GM12878 (cell line): ENCODE results near the gene ARL4D. TPM values are rescaled to one million over a fixed set of nuclear protein-coding genes. Genes with fewer than 3 reads are reported as not detected.

Experiments used
- ATAC-seq: fragments of 200-7000 bp; cut with Tn5 transposase; 3 replicates; pipeline ENCODE4 v1.9.1; 2020; ENCODE audit warnings: mild to moderate bottlenecking, moderate library complexity
- BruUV-seq: library from RNA; stranded (reverse); fragments of 400-500 nt; replicated peaks from 2 replicates; lab custom pipeline; 2021; lab: Mats Ljungman, UMichigan
- CTCF ChIA-PET: fragments of 300-600 bp; sonication (Branson Sonifier 250); formaldehyde crosslinking; extraction: SDS; loops from one replicate; lab custom pipeline; 2021; ENCODE audit warnings: inconsistent platforms; lab: Yijun Ruan, JAX
- POLR2A ChIA-PET: fragments of 350-600 bp; formaldehyde crosslinking; extraction: SDS; loops from one replicate; lab custom pipeline; 2021; ENCODE audit warnings: inconsistent platforms; lab: Charles Lee
- RAD21 ChIA-PET: fragments of 300-600 bp; sonication (Branson Sonifier 250); formaldehyde crosslinking; loops from one replicate; lab custom pipeline; 2023; ENCODE audit warnings: antibody characterized with exemption; ENCODE audit not compliant: unreplicated experiment; lab: Charles Lee
- SMC1A ChIA-PET: fragments of 300-600 bp; sonication (Branson Sonifier 250); formaldehyde crosslinking; loops from one replicate; lab custom pipeline; 2023; ENCODE audit not compliant: unreplicated experiment, uncharacterized antibody; lab: Charles Lee
- DNase-seq: peaks from one replicate; pipeline ENCODE4 v3.0.0-alpha.2; 2011; ENCODE audit warnings: low read depth, low spot score
- FAIRE-seq: peaks from 3 replicates; lab custom pipeline; 2011; peaks lifted over from hg19 to GRCh38; lab: Jason Lieb, UNC
- H2AFZ ChIP-seq: 2 replicates; pipeline ENCODE4 v1.6.0; 2011; ENCODE audit warnings: low read depth, low read length, control low read depth; ENCODE audit not compliant: control insufficient read depth
- H3K27ac ChIP-seq: 2 replicates; pipeline ENCODE4 v1.5.1; 2011; ENCODE audit warnings: control low read depth; ENCODE audit not compliant: control insufficient read depth, insufficient read depth
- H3K27me3 ChIP-seq, 2 experiments: replicated peaks in 1 of 2; 2 replicates each; pipeline versions ENCODE4 v1.6.0 to v1.6.1; 2011; ENCODE audit warnings: low read length in 1 of 2; ENCODE audit not compliant: control insufficient read depth in 2 of 2, insufficient read depth in 2 of 2
- H3K36me3 ChIP-seq, 2 experiments: 2 replicates each; pipeline ENCODE4 v1.5.1; 2011; ENCODE audit warnings: low read length in 1 of 2; ENCODE audit not compliant: control insufficient read depth in 2 of 2, insufficient read depth in 2 of 2
- H3K4me1 ChIP-seq: 2 replicates; pipeline ENCODE4 v1.6.1; 2011; ENCODE audit warnings: mild to moderate bottlenecking, low read length, moderate library complexity, mixed read lengths; ENCODE audit not compliant: control insufficient read depth, insufficient read depth
- H3K4me2 ChIP-seq: 2 replicates; pipeline ENCODE4 v1.6.0; 2011; ENCODE audit warnings: control low read depth; ENCODE audit not compliant: control insufficient read depth, insufficient read depth
- H3K4me3 ChIP-seq: fragments of 200-600 bp; sonication (generic); 2 replicates; pipeline ENCODE4 v1.5.1; 2016
- H3K79me2 ChIP-seq: 2 replicates; pipeline ENCODE4 v1.6.0; 2011; ENCODE audit warnings: low read length; ENCODE audit not compliant: control insufficient read depth, insufficient read depth
- H3K9ac ChIP-seq: 2 replicates; pipeline ENCODE4 v1.8.0; 2011; ENCODE audit warnings: low read length, control low read depth, mixed read lengths; ENCODE audit not compliant: control insufficient read depth, insufficient read depth
- H3K9me3 ChIP-seq: replicated peaks from 3 replicates; pipeline ENCODE4 v1.5.1; 2011; ENCODE audit warnings: mild to moderate bottlenecking, low read length; ENCODE audit not compliant: control insufficient read depth, insufficient read depth
- H4K20me1 ChIP-seq: 2 replicates; pipeline ENCODE4 v1.6.0; 2011; ENCODE audit not compliant: control insufficient read depth, insufficient read depth
- CHD4 ChIP-seq: fragments of 200-600 bp; sonication (generic); IDR thresholded peaks from 2 replicates; pipeline ENCODE4 v1.6.1; 2016; ENCODE audit warnings: mild to moderate bottlenecking
- HCFC1 ChIP-seq: fragments of 150-350 bp; IDR thresholded peaks from 2 replicates; pipeline ENCODE4 v1.6.1; 2014; ENCODE audit warnings: low read length
- HDAC6 ChIP-seq: fragments of 200-600 bp; sonication (generic); IDR thresholded peaks from one replicate; pipeline ENCODE4 v1.8.0; 2017; ENCODE audit warnings: antibody characterized with exemption; ENCODE audit not compliant: unreplicated experiment
- KDM1A ChIP-seq: fragments of 200-600 bp; sonication (generic); IDR thresholded peaks from 2 replicates; pipeline ENCODE4 v1.6.1; 2016; ENCODE audit warnings: borderline replicate concordance
- MYC ChIP-seq: IDR thresholded peaks from 2 replicates; pipeline ENCODE4 v1.6.1; 2011; ENCODE audit warnings: mild to moderate bottlenecking, low read length, moderate library complexity, inconsistent platforms; ENCODE audit not compliant: insufficient read depth, insufficient replicate concordance, insufficient read length, severe bottlenecking
- POLR2A ChIP-seq: IDR thresholded peaks from 2 replicates; pipeline ENCODE4 v1.6.1; 2011; ENCODE audit warnings: low read depth, mild to moderate bottlenecking, low read length
- SMAD1 ChIP-seq: fragments of 450-650 bp; IDR thresholded peaks from 2 replicates; pipeline ENCODE4 v1.6.1; 2018; ENCODE audit warnings: mild to moderate bottlenecking, low read depth; ENCODE audit not compliant: partially characterized antibody
- SPI1 ChIP-seq: IDR thresholded peaks from 2 replicates; pipeline ENCODE4 v1.6.1; 2011; ENCODE audit warnings: low read depth, mild to moderate bottlenecking, low read length, moderate library complexity, borderline replicate concordance; ENCODE audit not compliant: insufficient read depth
- STAT1 ChIP-seq: fragments of 450-650 bp; conservative IDR thresholded peaks from 2 replicates; pipeline ENCODE4 v1.6.1; 2014; ENCODE audit warnings: antibody characterized with exemption, mild to moderate bottlenecking
- STAT3 ChIP-seq: IDR thresholded peaks from 2 replicates; pipeline ENCODE4 v1.6.1; 2011; ENCODE audit warnings: low read depth, low read length, improper control_type of control experiment
- ZNF207 ChIP-seq: fragments of 450-650 bp; IDR thresholded peaks from 2 replicates; pipeline ENCODE4 v1.6.1; 2014; ENCODE audit warnings: antibody characterized with exemption, mild to moderate bottlenecking, borderline replicate concordance
- ZZZ3 ChIP-seq: IDR thresholded peaks from 2 replicates; pipeline ENCODE4 v1.6.1; 2011; ENCODE audit warnings: low read depth; ENCODE audit not compliant: control insufficient read depth, insufficient read length
- WGBS: methylation state at CpG from one replicate; pipeline ENCODE4 v1.1.6; 2016; ENCODE audit warnings: low lambda C conversion rate; ENCODE audit not compliant: insufficient replicate concordance, insufficient coverage; ENCODE audit errors: missing lambda C conversion rate; 5-methylcytosine and 5-hydroxymethylcytosine counted together
- in situ Hi-C: fragments of 300-500 bp; cut with MboI; formaldehyde crosslinking; loops from 9 replicates; pipeline ENCODE4 v1.14.3; 2018; ENCODE audit warnings: mixed read lengths
- intact Hi-C: fragments of 100-400 bp; cut with micrococcal nuclease; formaldehyde crosslinking; loops from one replicate; pipeline ENCODE4 v1.14.2; 2022; ENCODE audit not compliant: unreplicated experiment
- polyA plus RNA-seq, 11 experiments: library from polyadenylated mRNA; depleted of rRNA in 4 of 11; unstranded in 6 of 11; stranded (reverse) in 5 of 11; fragments of >200 nt; fragmentation: Nextera tagmentation in 4 of 11; fragmentation: Illumina TruSeq in 1 of 11; extraction: Ambion mirVana in 4 of 11; extraction: Trizol in 1 of 11; gene quantifications; 1 replicate in 1 of 11; 2 replicates in 10 of 11; pipeline versions ENCODE4 v1.2.1 to v1.2.3, GENCODE V29; 2011 to 2016; ENCODE audit warnings: inconsistent platforms in 2 of 11, missing spikeins in 2 of 11, low read depth in 1 of 11
- total RNA-seq, 4 experiments: library from RNA; depleted of rRNA in 3 of 4; stranded (reverse); fragments of >200 nt in 3 of 4; fragmentation: Illumina TruSeq in 1 of 4; extraction: Trizol in 1 of 4; gene quantifications; 2 replicates each; pipeline versions ENCODE4 v1.2.1 to v1.2.3, GENCODE V29; 2013 to 2021
- TF ChIP-seq, protein P1 (sequence below): fragments of 450-650 bp; IDR thresholded peaks from 2 replicates; pipeline ENCODE4 v1.6.1; 2016; ENCODE audit warnings: mild to moderate bottlenecking, moderate library complexity, borderline replicate concordance
- TF ChIP-seq, protein P2 (sequence below): fragments of 450-650 bp; IDR thresholded peaks from 2 replicates; pipeline ENCODE4 v1.6.1; 2017; ENCODE audit warnings: mild to moderate bottlenecking, moderate library complexity

Gene ARL4D
- total and polyA plus RNA-seq, 10 of the 15 experiments (the other 5 are each of a cell fraction or from before 2014, with no cell fraction given): 0.10 to 1.5 (median 0.75) TPM

DNA sequence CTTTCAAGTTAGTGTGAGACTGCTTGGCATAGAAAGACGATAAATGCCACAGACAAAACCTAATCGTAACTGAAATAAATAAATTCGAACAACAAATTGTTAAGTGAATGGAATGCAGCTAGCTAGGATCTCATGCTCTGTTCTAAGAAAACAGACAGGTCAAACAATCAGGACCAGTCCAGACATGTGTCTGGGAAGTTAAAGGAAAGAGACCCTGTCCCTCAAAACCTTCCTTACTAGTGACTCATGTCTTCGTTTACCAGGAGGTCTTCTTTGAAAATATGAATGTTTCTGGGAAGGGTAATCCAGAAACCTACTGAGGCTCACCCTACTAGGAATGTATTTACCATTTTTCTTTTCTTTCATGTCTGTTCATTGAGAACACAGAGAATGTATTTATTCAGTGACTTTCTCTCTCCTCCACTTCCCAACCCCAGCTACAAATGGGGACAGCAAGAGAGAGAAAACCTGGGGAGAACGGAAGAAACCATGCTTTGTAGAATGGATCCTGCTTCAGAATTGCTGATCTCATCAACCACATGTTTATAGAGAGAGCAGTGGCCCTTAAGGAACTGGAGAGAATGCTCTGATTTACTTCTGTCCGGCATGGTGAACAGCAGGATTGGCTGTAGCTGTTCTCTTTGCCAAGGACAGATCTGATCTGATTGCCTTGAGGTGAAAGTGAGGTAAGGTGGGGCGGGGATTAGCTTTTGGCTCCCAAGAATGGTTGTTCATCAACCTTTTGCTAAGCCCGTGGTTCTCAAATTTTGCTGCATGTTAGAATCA is 45.6 kb downstream of the ARL4D start:
- no peak overlapping the region for H3K27ac ChIP-seq
- no peak overlapping the region for H2AFZ ChIP-seq
- H4K20me1 ChIP-seq: no peaks in the 10 kb centered on the region
- intact Hi-C loops (no loop called here), in situ Hi-C loops (no loop called here)
- no peaks in the 10 kb centered on the region for H3K79me2 ChIP-seq
- CTCF ChIA-PET: no interaction called here
- no peak overlapping the region for H3K4me3 ChIP-seq
- RAD21 ChIA-PET: no interaction called here
- no peak overlapping the region for H3K4me2 ChIP-seq
- ATAC-seq (no peak), DNase-seq (no peak), FAIRE-seq (no peak)
- 30% methylated on average over 8 of the region's 8 CpGs for WGBS
- H3K9me3 ChIP-seq: no peaks in the 10 kb centered on the region
- H3K4me1 ChIP-seq: no peaks in the 10 kb centered on the region
- POLR2A ChIA-PET: no interaction called here
- SMC1A ChIA-PET: interaction anchor here (1.7 kb wide), 1 partner anchor 50 kb away, joined by 4 read pairs; no protein-coding TSS in a partner anchor
- no peaks in the 10 kb centered on the region for H3K36me3 ChIP-seq
- H3K9ac ChIP-seq: no peak overlapping the region
- no peaks in the 10 kb centered on the region for H3K27me3 ChIP-seq
- BruUV-seq: no TSS peak
- TF ChIP-seq SMAD1: no peak
- no peak for TF ChIP-seq STAT1
- no peak for TF ChIP-seq ZZZ3
- no peak for TF ChIP-seq HDAC6
- no peak for TF ChIP-seq POLR2A
- TF ChIP-seq STAT3: no peak
- TF ChIP-seq ZNF207: no peak
- TF ChIP-seq MYC: no peak
- no peak for TF ChIP-seq KDM1A
- no peak for TF ChIP-seq CHD4
- TF ChIP-seq, protein P1, sequence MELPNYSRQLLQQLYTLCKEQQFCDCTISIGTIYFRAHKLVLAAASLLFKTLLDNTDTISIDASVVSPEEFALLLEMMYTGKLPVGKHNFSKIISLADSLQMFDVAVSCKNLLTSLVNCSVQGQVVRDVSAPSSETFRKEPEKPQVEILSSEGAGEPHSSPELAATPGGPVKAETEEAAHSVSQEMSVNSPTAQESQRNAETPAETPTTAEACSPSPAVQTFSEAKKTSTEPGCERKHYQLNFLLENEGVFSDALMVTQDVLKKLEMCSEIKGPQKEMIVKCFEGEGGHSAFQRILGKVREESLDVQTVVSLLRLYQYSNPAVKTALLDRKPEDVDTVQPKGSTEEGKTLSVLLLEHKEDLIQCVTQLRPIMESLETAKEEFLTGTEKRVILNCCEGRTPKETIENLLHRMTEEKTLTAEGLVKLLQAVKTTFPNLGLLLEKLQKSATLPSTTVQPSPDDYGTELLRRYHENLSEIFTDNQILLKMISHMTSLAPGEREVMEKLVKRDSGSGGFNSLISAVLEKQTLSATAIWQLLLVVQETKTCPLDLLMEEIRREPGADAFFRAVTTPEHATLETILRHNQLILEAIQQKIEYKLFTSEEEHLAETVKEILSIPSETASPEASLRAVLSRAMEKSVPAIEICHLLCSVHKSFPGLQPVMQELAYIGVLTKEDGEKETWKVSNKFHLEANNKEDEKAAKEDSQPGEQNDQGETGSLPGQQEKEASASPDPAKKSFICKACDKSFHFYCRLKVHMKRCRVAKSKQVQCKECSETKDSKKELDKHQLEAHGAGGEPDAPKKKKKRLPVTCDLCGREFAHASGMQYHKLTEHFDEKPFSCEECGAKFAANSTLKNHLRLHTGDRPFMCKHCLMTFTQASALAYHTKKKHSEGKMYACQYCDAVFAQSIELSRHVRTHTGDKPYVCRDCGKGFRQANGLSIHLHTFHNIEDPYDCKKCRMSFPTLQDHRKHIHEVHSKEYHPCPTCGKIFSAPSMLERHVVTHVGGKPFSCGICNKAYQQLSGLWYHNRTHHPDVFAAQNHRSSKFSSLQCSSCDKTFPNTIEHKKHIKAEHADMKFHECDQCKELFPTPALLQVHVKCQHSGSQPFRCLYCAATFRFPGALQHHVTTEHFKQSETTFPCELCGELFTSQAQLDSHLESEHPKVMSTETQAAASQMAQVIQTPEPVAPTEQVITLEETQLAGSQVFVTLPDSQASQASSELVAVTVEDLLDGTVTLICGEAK: no peak
- no peak for TF ChIP-seq SPI1
- TF ChIP-seq, protein P2, sequence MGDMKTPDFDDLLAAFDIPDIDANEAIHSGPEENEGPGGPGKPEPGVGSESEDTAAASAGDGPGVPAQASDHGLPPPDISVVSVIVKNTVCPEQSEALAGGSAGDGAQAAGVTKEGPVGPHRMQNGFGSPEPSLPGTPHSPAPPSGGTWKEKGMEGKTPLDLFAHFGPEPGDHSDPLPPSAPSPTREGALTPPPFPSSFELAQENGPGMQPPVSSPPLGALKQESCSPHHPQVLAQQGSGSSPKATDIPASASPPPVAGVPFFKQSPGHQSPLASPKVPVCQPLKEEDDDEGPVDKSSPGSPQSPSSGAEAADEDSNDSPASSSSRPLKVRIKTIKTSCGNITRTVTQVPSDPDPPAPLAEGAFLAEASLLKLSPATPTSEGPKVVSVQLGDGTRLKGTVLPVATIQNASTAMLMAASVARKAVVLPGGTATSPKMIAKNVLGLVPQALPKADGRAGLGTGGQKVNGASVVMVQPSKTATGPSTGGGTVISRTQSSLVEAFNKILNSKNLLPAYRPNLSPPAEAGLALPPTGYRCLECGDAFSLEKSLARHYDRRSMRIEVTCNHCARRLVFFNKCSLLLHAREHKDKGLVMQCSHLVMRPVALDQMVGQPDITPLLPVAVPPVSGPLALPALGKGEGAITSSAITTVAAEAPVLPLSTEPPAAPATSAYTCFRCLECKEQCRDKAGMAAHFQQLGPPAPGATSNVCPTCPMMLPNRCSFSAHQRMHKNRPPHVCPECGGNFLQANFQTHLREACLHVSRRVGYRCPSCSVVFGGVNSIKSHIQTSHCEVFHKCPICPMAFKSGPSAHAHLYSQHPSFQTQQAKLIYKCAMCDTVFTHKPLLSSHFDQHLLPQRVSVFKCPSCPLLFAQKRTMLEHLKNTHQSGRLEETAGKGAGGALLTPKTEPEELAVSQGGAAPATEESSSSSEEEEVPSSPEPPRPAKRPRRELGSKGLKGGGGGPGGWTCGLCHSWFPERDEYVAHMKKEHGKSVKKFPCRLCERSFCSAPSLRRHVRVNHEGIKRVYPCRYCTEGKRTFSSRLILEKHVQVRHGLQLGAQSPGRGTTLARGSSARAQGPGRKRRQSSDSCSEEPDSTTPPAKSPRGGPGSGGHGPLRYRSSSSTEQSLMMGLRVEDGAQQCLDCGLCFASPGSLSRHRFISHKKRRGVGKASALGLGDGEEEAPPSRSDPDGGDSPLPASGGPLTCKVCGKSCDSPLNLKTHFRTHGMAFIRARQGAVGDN: no peak
- TF ChIP-seq HCFC1: no peak
